Activated CD4-positive, alpha-beta T cell treated with anti-CD3 and anti-CD28 coated beads, Interleukin-2, amount 50 U/mL, for 16 hours (primary cell): ENCODE results near the gene ADAMTS12.
A peak's percentile ranks its signal among the peaks of the same experiment; 100 is the strongest.

Experiments
- DNase-seq: peaks from one replicate; pipeline ENCODE4 v3.0.0-alpha.2; 2020

The ADAMTS12 gene

GRCh38 chr5:33701251-33701650 is 190.5 kb downstream of the ADAMTS12 start:
- no peak for DNase-seq

GRCh38 chr5:33696411-33696810 is 195.4 kb downstream of the ADAMTS12 start:
- no peak for DNase-seq

GRCh38 chr5:33692980-33693379 is 198.8 kb downstream of the ADAMTS12 start:
- no peak for DNase-seq

GRCh38 chr5:33691856-33692255 is 199.9 kb downstream of the ADAMTS12 start:
- no peak for DNase-seq

GRCh38 chr5:33690374-33691135 is 201.2 kb downstream of the ADAMTS12 start:
- DNase-seq = no peak

GRCh38 chr5:33688526-33688925 is 203.3 kb downstream of the ADAMTS12 start:
- DNase-seq = no peak

GRCh38 chr5:33688066-33688465 is 203.7 kb downstream of the ADAMTS12 start:
- DNase-seq = no peak

- DNase-seq = no peak
These were observed 205.7 kb downstream of the ADAMTS12 start for GRCh38 chr5:33685873-33686755.

- no peak for DNase-seq
These were observed 207.2 kb downstream of the ADAMTS12 start for GRCh38 chr5:33684496-33685159.

- no peak for DNase-seq
These were observed 212.0 kb downstream of the ADAMTS12 start for GRCh38 chr5:33679791-33680190.

- no peak for DNase-seq
These were observed 215.8 kb downstream of the ADAMTS12 start for GRCh38 chr5:33675958-33676464.

GRCh38 chr5:33671700-33672291 is 220.0 kb downstream of the ADAMTS12 start:
- no peak for DNase-seq

- no peak for DNase-seq
These were observed 228.9 kb downstream of the ADAMTS12 start for GRCh38 chr5:33662722-33663427.

- DNase-seq = no peak
These were observed 232.1 kb downstream of the ADAMTS12 start for GRCh38 chr5:33659526-33660169.

- DNase-seq = no peak
These were observed 233.9 kb downstream of the ADAMTS12 start for GRCh38 chr5:33657804-33658440.

- DNase-seq = no peak
These were observed 234.6 kb downstream of the ADAMTS12 start for GRCh38 chr5:33657176-33657575.

- DNase-seq = no peak
These were observed 240.9 kb downstream of the ADAMTS12 start for GRCh38 chr5:33650911-33651310.

- no peak for DNase-seq
These were observed 242.0 kb downstream of the ADAMTS12 start for GRCh38 chr5:33649549-33650482.

GRCh38 chr5:33641744-33642505 is 249.9 kb downstream of the ADAMTS12 start:
- peak; percentile 16 for DNase-seq
